ENCODE data around the gene LANCL2.

DNA sequence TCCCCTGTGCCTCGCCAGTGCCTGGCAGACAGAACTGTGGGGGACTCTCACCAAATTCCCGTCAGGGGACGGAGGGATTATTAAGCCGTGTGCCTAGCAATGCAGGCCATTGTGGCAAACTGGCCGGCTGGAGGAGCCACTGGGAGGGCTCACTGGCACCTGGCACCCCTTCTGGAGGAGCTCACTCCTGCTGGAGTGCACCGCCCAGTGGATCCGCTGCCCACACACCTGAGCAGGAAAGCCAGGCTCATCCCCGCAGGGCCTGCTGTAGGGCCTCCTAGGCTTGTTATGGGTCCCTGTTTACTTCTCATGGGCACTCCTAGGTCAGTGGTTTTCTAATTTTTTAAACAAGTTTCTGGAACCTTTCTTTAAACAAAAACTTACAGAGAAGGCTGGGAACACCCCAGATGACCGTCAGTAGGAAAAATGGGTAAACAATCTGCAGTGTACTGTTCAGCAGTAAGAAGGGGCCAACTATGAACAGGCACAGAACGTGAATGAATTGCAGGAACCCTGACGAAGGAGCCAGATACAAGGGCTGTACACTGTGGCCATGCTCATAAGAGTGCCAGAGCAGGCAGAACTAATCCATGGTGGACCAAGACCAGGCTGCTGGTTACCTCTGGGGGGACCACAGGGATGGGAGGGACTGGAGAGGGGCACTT lies 64.8 kb downstream of the LANCL2 start:
- TF ChIP-seq EZH2phosphoT487 (IDR thresholded peaks at IDR 0.05; ENCODE audit: insufficient read depth, low read depth) (no peak), EZH2 (IDR thresholded peaks at IDR 0.05; ENCODE audit: insufficient read depth, poor library complexity, severe bottlenecking) (no peak)

Data from GM23248 (cell line).